HEK293 (cell line): Measurements from ENCODE around the gene WSCD2.

ENCODE experiments used
- CTCF ChIA-PET: fragments of 350-600 bp; formaldehyde crosslinking; extraction: SDS; loops from one replicate; lab custom pipeline; 2021; ENCODE audit warnings: antibody characterized with exemption; lab: Yijun Ruan, JAX
- POLR2A ChIA-PET: fragments of 300-600 bp; formaldehyde crosslinking; extraction: SDS; loops from one replicate; lab custom pipeline; 2020; ENCODE audit warnings: antibody characterized with exemption, inconsistent platforms; lab: Yijun Ruan, JAX
- H3K27ac ChIP-seq: fragments of 200-500 bp; sonication (Bioruptor generic); 2 replicates; pipeline ENCODE4 v1.5.1; 2014; ENCODE audit warnings: low read depth, low read length, control low read depth, inconsistent platforms; ENCODE audit errors: extremely low read depth
- H3K36me3 ChIP-seq, 2 experiments: fragments of 200-500 bp in 1 of 2; sonication (Bioruptor generic) in 1 of 2; 1 replicate in 1 of 2; 2 replicates in 1 of 2; pipeline ENCODE4 v1.5.1; 2014 to 2017; ENCODE audit warnings: inconsistent platforms in 2 of 2, low read length in 2 of 2; ENCODE audit not compliant: control insufficient read depth in 2 of 2, insufficient read depth in 1 of 2
- H3K4me1 ChIP-seq: fragments of 200-500 bp; sonication (Bioruptor generic); 2 replicates; pipeline ENCODE4 v1.5.1; 2014; ENCODE audit warnings: mild to moderate bottlenecking, low read length, inconsistent platforms; ENCODE audit not compliant: control insufficient read depth, insufficient read depth
- H3K4me3 ChIP-seq: 2 replicates; pipeline ENCODE4 v1.5.1; 2011; ENCODE audit warnings: low read depth, mild to moderate bottlenecking, control low read depth, low read length, moderate library complexity
- H3K9me3 ChIP-seq: fragments of 200-500 bp; sonication (Bioruptor generic); 2 replicates; pipeline ENCODE4 v1.5.1; 2014; ENCODE audit warnings: low read depth, low read length, inconsistent platforms; ENCODE audit not compliant: control insufficient read depth, insufficient read depth
- KLF8 ChIP-seq: fragments of 450-650 bp; formaldehyde crosslinking; IDR thresholded peaks from 2 replicates; pipeline ENCODE4 v1.5.1; 2016; ENCODE audit warnings: missing biosample characterization, missing genetic modification characterization
- PRDM1 ChIP-seq: fragments of 450-650 bp; formaldehyde crosslinking; IDR thresholded peaks from 2 replicates; pipeline ENCODE4; 2016; ENCODE audit warnings: missing biosample characterization, missing genetic modification characterization
- SETDB1 ChIP-seq: IDR thresholded peaks from one replicate; pipeline ENCODE4 v1.6.1; 2017; ENCODE audit warnings: mild to moderate bottlenecking, low read length, moderate library complexity, mixed read lengths; ENCODE audit not compliant: insufficient read length
- ZBTB8A ChIP-seq: fragments of 450-650 bp; formaldehyde crosslinking; IDR thresholded peaks from 2 replicates; pipeline ENCODE4 v1.5.1; 2016; ENCODE audit warnings: missing biosample characterization, missing genetic modification characterization
- ZFP3 ChIP-seq: fragments of 450-650 bp; formaldehyde crosslinking; IDR thresholded peaks from 2 replicates; pipeline ENCODE4 v1.5.1; 2016; ENCODE audit warnings: low read depth, missing biosample characterization, missing genetic modification characterization
- ZFP37 ChIP-seq: fragments of 450-650 bp; formaldehyde crosslinking; IDR thresholded peaks from 2 replicates; pipeline ENCODE4 v1.5.1; 2016; ENCODE audit warnings: missing biosample characterization, missing genetic modification characterization
- ZFP41 ChIP-seq: fragments of 450-650 bp; formaldehyde crosslinking; IDR thresholded peaks from 2 replicates; pipeline ENCODE4 v1.5.1; 2016; ENCODE audit warnings: missing biosample characterization, missing genetic modification characterization, borderline replicate concordance
- ZNF175 ChIP-seq: fragments of 450-650 bp; formaldehyde crosslinking; IDR thresholded peaks from 2 replicates; pipeline ENCODE4 v1.5.1; 2016; ENCODE audit warnings: missing biosample characterization, missing genetic modification characterization
- ZNF2 ChIP-seq: fragments of 450-650 bp; formaldehyde crosslinking; IDR thresholded peaks from 2 replicates; pipeline ENCODE4 v1.5.1; 2016; ENCODE audit warnings: missing biosample characterization, missing genetic modification characterization
- ZNF202 ChIP-seq: fragments of 450-650 bp; formaldehyde crosslinking; IDR thresholded peaks from 2 replicates; pipeline ENCODE4 v1.5.1; 2016; ENCODE audit warnings: missing biosample characterization, missing genetic modification characterization, borderline replicate concordance
- ZNF211 ChIP-seq: fragments of 450-650 bp; formaldehyde crosslinking; IDR thresholded peaks from 2 replicates; pipeline ENCODE4 v1.5.1; 2016; ENCODE audit warnings: low read depth, missing biosample characterization, missing genetic modification characterization
- ZNF350 ChIP-seq: fragments of 450-650 bp; formaldehyde crosslinking; IDR thresholded peaks from 2 replicates; pipeline ENCODE4 v1.5.0; 2017; ENCODE audit warnings: missing biosample characterization, mild to moderate bottlenecking, missing genetic modification characterization
- ZNF416 ChIP-seq: fragments of 450-650 bp; formaldehyde crosslinking; IDR thresholded peaks from 2 replicates; pipeline ENCODE4 v1.5.1; 2016; ENCODE audit warnings: missing biosample characterization, missing genetic modification characterization
- ZNF426 ChIP-seq: fragments of 450-650 bp; formaldehyde crosslinking; IDR thresholded peaks from 2 replicates; pipeline ENCODE4 v1.5.1; 2017; ENCODE audit warnings: missing biosample characterization, missing genetic modification characterization, mild to moderate bottlenecking, inconsistent platforms, moderate library complexity
- ZNF530 ChIP-seq: fragments of 450-650 bp; formaldehyde crosslinking; IDR thresholded peaks from 2 replicates; pipeline ENCODE4 v1.5.1; 2016; ENCODE audit warnings: low read depth, missing biosample characterization, missing genetic modification characterization
- ZNF555 ChIP-seq: fragments of 450-650 bp; formaldehyde crosslinking; conservative IDR thresholded peaks from 2 replicates; pipeline ENCODE4 v1.5.1; 2017; ENCODE audit warnings: missing biosample characterization, mild to moderate bottlenecking, missing genetic modification characterization, inconsistent platforms
- ZNF623 ChIP-seq: fragments of 450-650 bp; formaldehyde crosslinking; IDR thresholded peaks from 2 replicates; pipeline ENCODE4 v1.5.1; 2016; ENCODE audit warnings: missing biosample characterization, missing genetic modification characterization
- TF ChIP-seq, protein P1 (sequence below): fragments of 450-650 bp; formaldehyde crosslinking; conservative IDR thresholded peaks from 2 replicates; pipeline ENCODE4 v1.5.1; 2016; ENCODE audit warnings: low read depth, missing biosample characterization, missing genetic modification characterization
- TF ChIP-seq, protein P2 (sequence below): fragments of 450-650 bp; formaldehyde crosslinking; IDR thresholded peaks from 2 replicates; pipeline ENCODE4 v1.5.1; 2016; ENCODE audit warnings: missing biosample characterization, missing genetic modification characterization, low read depth
- TF ChIP-seq, protein P3 (sequence below): fragments of 450-650 bp; formaldehyde crosslinking; IDR thresholded peaks from 2 replicates; pipeline ENCODE4 v1.5.1; 2017; ENCODE audit warnings: missing biosample characterization, missing genetic modification characterization
- TF ChIP-seq, protein P4 (sequence below): fragments of 450-650 bp; formaldehyde crosslinking; IDR thresholded peaks from 2 replicates; pipeline ENCODE4 v1.5.1; 2016; ENCODE audit warnings: missing biosample characterization, missing genetic modification characterization
- TF ChIP-seq, protein P5 (sequence below): fragments of 450-650 bp; formaldehyde crosslinking; IDR thresholded peaks from 2 replicates; pipeline ENCODE4 v1.5.1; 2016; ENCODE audit warnings: missing biosample characterization, missing genetic modification characterization, borderline replicate concordance

WSCD2 gene

DNA sequence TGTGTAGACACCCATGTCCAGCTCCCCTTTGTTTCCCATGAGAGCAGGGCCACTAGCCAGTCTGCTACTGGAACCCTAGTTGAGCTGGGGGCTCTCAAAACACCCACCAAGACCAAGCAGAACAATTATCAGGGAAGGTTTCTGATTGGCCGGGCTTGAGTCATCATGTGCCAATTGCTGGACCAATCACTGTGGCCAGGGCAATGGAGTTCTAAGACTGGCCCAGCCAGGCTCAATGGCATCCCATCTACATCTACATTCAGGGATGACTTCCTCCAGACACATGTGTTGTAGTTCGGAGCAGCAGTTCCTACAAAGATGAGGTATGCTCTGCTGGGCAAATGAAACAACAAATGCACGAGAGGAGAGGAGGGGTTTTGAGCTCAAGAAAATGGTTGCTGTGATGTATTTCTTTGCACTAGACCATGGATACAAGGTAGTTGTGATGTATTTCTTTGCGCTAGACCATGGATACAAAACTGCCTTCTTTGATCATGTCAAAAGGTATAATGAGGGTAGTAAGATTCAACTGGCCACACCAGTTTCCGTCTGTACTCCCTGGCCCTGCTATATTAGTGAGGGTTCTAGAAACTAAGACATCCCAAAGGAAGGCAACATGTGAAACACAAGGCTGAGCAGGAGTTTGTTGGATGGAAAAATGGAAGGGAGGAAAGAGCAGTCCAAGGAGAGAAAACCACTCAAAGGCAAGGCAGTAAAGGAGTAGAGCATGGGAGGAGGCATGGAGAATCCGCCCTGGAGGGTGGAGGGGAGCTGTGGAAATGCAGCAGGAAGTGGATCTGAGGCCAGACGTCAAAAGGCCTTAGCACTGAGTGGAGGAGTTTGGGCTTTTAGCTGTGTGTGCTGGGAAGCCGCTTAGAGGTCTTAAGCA is 8.9 kb upstream of the WSCD2 start (continued):
- TF ChIP-seq, protein P1, sequence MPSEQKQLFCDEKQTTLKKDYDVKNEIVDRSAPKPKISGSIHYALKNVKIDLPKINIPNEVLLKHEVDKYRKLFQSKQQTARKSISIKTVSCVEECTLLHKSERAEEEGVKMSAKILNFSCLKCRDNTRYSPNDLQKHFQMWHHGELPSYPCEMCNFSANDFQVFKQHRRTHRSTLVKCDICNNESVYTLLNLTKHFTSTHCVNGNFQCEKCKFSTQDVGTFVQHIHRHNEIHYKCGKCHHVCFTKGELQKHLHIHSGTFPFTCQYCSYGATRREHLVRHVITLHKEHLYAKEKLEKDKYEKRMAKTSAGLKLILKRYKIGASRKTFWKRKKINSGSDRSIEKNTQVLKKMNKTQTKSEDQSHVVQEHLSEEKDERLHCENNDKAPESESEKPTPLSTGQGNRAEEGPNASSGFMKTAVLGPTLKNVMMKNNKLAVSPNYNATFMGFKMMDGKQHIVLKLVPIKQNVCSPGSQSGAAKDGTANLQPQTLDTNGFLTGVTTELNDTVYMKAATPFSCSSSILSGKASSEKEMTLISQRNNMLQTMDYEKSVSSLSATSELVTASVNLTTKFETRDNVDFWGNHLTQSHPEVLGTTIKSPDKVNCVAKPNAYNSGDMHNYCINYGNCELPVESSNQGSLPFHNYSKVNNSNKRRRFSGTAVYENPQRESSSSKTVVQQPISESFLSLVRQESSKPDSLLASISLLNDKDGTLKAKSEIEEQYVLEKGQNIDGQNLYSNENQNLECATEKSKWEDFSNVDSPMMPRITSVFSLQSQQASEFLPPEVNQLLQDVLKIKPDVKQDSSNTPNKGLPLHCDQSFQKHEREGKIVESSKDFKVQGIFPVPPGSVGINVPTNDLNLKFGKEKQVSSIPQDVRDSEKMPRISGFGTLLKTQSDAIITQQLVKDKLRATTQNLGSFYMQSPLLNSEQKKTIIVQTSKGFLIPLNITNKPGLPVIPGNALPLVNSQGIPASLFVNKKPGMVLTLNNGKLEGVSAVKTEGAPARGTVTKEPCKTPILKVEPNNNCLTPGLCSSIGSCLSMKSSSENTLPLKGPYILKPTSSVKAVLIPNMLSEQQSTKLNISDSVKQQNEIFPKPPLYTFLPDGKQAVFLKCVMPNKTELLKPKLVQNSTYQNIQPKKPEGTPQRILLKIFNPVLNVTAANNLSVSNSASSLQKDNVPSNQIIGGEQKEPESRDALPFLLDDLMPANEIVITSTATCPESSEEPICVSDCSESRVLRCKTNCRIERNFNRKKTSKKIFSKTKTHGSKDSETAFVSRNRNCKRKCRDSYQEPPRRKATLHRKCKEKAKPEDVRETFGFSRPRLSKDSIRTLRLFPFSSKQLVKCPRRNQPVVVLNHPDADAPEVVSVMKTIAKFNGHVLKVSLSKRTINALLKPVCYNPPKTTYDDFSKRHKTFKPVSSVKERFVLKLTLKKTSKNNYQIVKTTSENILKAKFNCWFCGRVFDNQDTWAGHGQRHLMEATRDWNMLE (tag by site-specific recombination): no peak
- TF ChIP-seq PRDM1 (tag by site-specific recombination): no peak
- TF ChIP-seq, protein P2, sequence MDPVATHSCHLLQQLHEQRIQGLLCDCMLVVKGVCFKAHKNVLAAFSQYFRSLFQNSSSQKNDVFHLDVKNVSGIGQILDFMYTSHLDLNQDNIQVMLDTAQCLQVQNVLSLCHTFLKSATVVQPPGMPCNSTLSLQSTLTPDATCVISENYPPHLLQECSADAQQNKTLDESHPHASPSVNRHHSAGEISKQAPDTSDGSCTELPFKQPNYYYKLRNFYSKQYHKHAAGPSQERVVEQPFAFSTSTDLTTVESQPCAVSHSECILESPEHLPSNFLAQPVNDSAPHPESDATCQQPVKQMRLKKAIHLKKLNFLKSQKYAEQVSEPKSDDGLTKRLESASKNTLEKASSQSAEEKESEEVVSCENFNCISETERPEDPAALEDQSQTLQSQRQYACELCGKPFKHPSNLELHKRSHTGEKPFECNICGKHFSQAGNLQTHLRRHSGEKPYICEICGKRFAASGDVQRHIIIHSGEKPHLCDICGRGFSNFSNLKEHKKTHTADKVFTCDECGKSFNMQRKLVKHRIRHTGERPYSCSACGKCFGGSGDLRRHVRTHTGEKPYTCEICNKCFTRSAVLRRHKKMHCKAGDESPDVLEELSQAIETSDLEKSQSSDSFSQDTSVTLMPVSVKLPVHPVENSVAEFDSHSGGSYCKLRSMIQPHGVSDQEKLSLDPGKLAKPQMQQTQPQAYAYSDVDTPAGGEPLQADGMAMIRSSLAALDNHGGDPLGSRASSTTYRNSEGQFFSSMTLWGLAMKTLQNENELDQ: no peak

DNA sequence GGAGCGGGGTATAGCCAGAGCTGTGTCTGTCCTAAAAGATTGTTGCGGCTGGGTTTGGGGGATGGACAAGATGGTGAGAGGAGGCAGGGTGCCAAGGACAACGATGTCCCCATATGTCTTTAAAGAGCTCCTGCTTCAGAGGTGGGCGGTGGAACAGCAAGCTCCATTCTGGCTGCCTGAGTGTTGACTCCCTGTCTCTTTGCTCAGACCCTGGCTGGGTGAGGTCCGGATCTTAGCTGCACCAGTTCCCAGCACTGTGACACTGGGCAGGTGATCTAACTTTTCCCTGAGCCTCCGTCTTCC is 8.3 kb upstream of the WSCD2 start:
- no peak overlapping the region for H3K27ac ChIP-seq
- no peaks in the 10 kb centered on the region for H3K4me1 ChIP-seq
- TF ChIP-seq, protein P3, sequence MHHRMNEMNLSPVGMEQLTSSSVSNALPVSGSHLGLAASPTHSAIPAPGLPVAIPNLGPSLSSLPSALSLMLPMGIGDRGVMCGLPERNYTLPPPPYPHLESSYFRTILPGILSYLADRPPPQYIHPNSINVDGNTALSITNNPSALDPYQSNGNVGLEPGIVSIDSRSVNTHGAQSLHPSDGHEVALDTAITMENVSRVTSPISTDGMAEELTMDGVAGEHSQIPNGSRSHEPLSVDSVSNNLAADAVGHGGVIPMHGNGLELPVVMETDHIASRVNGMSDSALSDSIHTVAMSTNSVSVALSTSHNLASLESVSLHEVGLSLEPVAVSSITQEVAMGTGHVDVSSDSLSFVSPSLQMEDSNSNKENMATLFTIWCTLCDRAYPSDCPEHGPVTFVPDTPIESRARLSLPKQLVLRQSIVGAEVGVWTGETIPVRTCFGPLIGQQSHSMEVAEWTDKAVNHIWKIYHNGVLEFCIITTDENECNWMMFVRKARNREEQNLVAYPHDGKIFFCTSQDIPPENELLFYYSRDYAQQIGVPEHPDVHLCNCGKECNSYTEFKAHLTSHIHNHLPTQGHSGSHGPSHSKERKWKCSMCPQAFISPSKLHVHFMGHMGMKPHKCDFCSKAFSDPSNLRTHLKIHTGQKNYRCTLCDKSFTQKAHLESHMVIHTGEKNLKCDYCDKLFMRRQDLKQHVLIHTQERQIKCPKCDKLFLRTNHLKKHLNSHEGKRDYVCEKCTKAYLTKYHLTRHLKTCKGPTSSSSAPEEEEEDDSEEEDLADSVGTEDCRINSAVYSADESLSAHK (tag by site-specific recombination): no peak
- TF ChIP-seq ZNF2 (tag by site-specific recombination): no peak
- TF ChIP-seq, protein P4, sequence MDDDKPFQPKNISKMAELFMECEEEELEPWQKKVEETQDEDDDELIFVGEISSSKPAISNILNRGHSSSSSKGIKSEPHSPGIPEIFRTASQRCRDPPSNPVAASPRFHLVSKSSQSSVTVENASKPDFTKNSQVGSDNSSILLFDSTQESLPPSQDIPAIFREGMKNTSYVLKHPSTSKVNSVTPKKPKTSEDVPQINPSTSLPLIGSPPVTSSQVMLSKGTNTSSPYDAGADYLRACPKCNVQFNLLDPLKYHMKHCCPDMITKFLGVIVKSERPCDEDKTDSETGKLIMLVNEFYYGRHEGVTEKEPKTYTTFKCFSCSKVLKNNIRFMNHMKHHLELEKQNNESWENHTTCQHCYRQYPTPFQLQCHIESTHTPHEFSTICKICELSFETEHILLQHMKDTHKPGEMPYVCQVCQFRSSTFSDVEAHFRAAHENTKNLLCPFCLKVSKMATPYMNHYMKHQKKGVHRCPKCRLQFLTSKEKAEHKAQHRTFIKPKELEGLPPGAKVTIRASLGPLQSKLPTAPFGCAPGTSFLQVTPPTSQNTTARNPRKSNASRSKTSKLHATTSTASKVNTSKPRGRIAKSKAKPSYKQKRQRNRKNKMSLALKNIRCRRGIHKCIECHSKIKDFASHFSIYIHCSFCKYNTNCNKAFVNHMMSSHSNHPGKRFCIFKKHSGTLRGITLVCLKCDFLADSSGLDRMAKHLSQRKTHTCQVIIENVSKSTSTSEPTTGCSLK (tag by site-specific recombination): no peak
- TF ChIP-seq KLF8 (tag by site-specific recombination): no peak
- no peak for TF ChIP-seq SETDB1
- TF ChIP-seq ZNF426 (tag by site-specific recombination): no peak
- no peak for TF ChIP-seq ZNF416
- no peak for TF ChIP-seq ZFP3 (tag by site-specific recombination)
- TF ChIP-seq ZFP41 (tag by site-specific recombination): no peak
- TF ChIP-seq ZNF555 (tag by site-specific recombination): no peak
- TF ChIP-seq ZNF350: no peak
- TF ChIP-seq ZNF175 (tag by site-specific recombination): no peak
- no peak for TF ChIP-seq ZFP37
- TF ChIP-seq, protein P5, sequence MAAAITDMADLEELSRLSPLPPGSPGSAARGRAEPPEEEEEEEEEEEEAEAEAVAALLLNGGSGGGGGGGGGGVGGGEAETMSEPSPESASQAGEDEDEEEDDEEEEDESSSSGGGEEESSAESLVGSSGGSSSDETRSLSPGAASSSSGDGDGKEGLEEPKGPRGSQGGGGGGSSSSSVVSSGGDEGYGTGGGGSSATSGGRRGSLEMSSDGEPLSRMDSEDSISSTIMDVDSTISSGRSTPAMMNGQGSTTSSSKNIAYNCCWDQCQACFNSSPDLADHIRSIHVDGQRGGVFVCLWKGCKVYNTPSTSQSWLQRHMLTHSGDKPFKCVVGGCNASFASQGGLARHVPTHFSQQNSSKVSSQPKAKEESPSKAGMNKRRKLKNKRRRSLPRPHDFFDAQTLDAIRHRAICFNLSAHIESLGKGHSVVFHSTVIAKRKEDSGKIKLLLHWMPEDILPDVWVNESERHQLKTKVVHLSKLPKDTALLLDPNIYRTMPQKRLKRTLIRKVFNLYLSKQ: no peak
- no peak for TF ChIP-seq ZBTB8A
- TF ChIP-seq ZNF202 (tag by site-specific recombination): no peak
- TF ChIP-seq ZNF623: no peak
- TF ChIP-seq ZNF530 (tag by site-specific recombination): no peak
- TF ChIP-seq ZNF211 (tag by site-specific recombination): no peak
- H3K9me3 ChIP-seq: no peaks in the 10 kb centered on the region
- POLR2A ChIA-PET: no interaction called here
- CTCF ChIA-PET: no interaction called here
- no peaks in the 10 kb centered on the region for H3K36me3 ChIP-seq
- no peak overlapping the region for H3K4me3 ChIP-seq
